HUES48 (cell line): Measurements from ENCODE around the gene CACNA1H.

Experiments used
- H3K27ac ChIP-seq: one replicate; pipeline ENCODE4 v1.7.0; 2013; ENCODE audit warnings: low read depth, low read length, inconsistent platforms
- H3K27me3 ChIP-seq: 2 replicates; pipeline ENCODE4 v1.6.1; 2013; ENCODE audit warnings: mild to moderate bottlenecking, low read length; ENCODE audit not compliant: control insufficient read depth, insufficient read depth
- H3K36me3 ChIP-seq: 2 replicates; pipeline ENCODE4 v1.6.1; 2013; ENCODE audit warnings: low read length; ENCODE audit not compliant: control insufficient read depth, insufficient read depth
- H3K4me1 ChIP-seq: 2 replicates; pipeline ENCODE4 v1.6.1; 2013; ENCODE audit warnings: mild to moderate bottlenecking, low read length; ENCODE audit not compliant: control insufficient read depth, insufficient read depth
- H3K4me3 ChIP-seq: 2 replicates; pipeline ENCODE4 v1.5.1; 2013; ENCODE audit warnings: mild to moderate bottlenecking, low read depth, low read length
- H3K9ac ChIP-seq: 2 replicates; pipeline ENCODE4 v1.6.1; 2013; ENCODE audit warnings: mild to moderate bottlenecking, low read depth, low read length, moderate library complexity
- H3K9me3 ChIP-seq: 2 replicates; pipeline ENCODE4 v1.6.1; 2013; ENCODE audit warnings: low read length; ENCODE audit not compliant: control insufficient read depth, insufficient read depth

CACNA1H gene

GRCh38 chr16:1177053-1177452, 24.1 kb downstream of the CACNA1H start:
- Histone ChIP-seq H3K4me1 (no peaks in the 10 kb centered on the region), H3K9me3 (no peaks in the 10 kb centered on the region), H3K4me3 (no peak overlapping the region), H3K36me3 (no peaks in the 10 kb centered on the region), H3K27ac (no peak overlapping the region), H3K27me3 (no peaks in the 10 kb centered on the region), H3K9ac (no peak overlapping the region)

GRCh38 chr16:1177750-1178149, 24.8 kb downstream of the CACNA1H start:
- H3K27ac ChIP-seq: no peak overlapping the region
- no peaks in the 10 kb centered on the region for H3K36me3 ChIP-seq
- no peaks in the 10 kb centered on the region for H3K27me3 ChIP-seq
- no peak overlapping the region for H3K4me3 ChIP-seq
- no peaks in the 10 kb centered on the region for H3K9me3 ChIP-seq
- H3K9ac ChIP-seq: no peak overlapping the region
- no peaks in the 10 kb centered on the region for H3K4me1 ChIP-seq

GRCh38 chr16:1178295-1178910, 25.5 kb downstream of the CACNA1H start:
- Histone ChIP-seq H3K4me1 (no peaks in the 10 kb centered on the region), H3K27me3 (no peaks in the 10 kb centered on the region), H3K4me3 (no peak overlapping the region), H3K9ac (no peak overlapping the region), H3K9me3 (no peaks in the 10 kb centered on the region), H3K36me3 (no peaks in the 10 kb centered on the region), H3K27ac (no peak overlapping the region)

- Histone ChIP-seq H3K9ac (no peak overlapping the region), H3K36me3 (no peaks in the 10 kb centered on the region), H3K4me1 (no peaks in the 10 kb centered on the region), H3K27me3 (no peaks in the 10 kb centered on the region), H3K27ac (no peak overlapping the region), H3K9me3 (no peaks in the 10 kb centered on the region), H3K4me3 (no peak overlapping the region)
Observed at GRCh38 chr16:1180549-1181403, 27.9 kb downstream of the CACNA1H start.

GRCh38 chr16:1181404-1182315, 28.8 kb downstream of the CACNA1H start:
- Histone ChIP-seq H3K9ac (no peak overlapping the region), H3K4me3 (no peak overlapping the region), H3K27me3 (no peaks in the 10 kb centered on the region), H3K27ac (no peak overlapping the region), H3K9me3 (no peaks in the 10 kb centered on the region), H3K36me3 (no peaks in the 10 kb centered on the region), H3K4me1 (no peaks in the 10 kb centered on the region)

GRCh38 chr16:1182316-1182671, 29.4 kb downstream of the CACNA1H start:
- Histone ChIP-seq H3K9me3 (no peaks in the 10 kb centered on the region), H3K4me1 (no peaks in the 10 kb centered on the region), H3K27me3 (no peaks in the 10 kb centered on the region), H3K4me3 (no peak overlapping the region), H3K27ac (no peak overlapping the region), H3K9ac (no peak overlapping the region), H3K36me3 (no peaks in the 10 kb centered on the region)

- H3K9ac ChIP-seq: no peak overlapping the region
- no peak overlapping the region for H3K4me3 ChIP-seq
- no peaks in the 10 kb centered on the region for H3K4me1 ChIP-seq
- H3K36me3 ChIP-seq: no peaks in the 10 kb centered on the region
- H3K27me3 ChIP-seq: no peaks in the 10 kb centered on the region
- H3K27ac ChIP-seq: no peak overlapping the region
- H3K9me3 ChIP-seq: no peaks in the 10 kb centered on the region
Observed at GRCh38 chr16:1182950-1183907, 30.3 kb downstream of the CACNA1H start.

GRCh38 chr16:1184156-1184868, 31.4 kb downstream of the CACNA1H start:
- Histone ChIP-seq H3K27me3 (no peaks in the 10 kb centered on the region), H3K36me3 (no peaks in the 10 kb centered on the region), H3K4me3 (no peak overlapping the region), H3K9me3 (no peaks in the 10 kb centered on the region), H3K27ac (no peak overlapping the region), H3K4me1 (no peaks in the 10 kb centered on the region), H3K9ac (no peak overlapping the region)

- no peak overlapping the region for H3K27ac ChIP-seq
Observed at GRCh38 chr16:1184980-1185379, 32.1 kb downstream of the CACNA1H start.

More at GRCh38 chr16:1184980-1185379, 32.1 kb downstream of the CACNA1H start:
- H3K9ac ChIP-seq: no peak overlapping the region
- no peaks in the 10 kb centered on the region for H3K4me1 ChIP-seq
- no peaks in the 10 kb centered on the region for H3K9me3 ChIP-seq
- H3K27me3 ChIP-seq: no peaks in the 10 kb centered on the region
- H3K36me3 ChIP-seq: no peaks in the 10 kb centered on the region
- H3K4me3 ChIP-seq: no peak overlapping the region
